ENCODE data around the gene FOXP1. TPM values are rescaled to one million over a fixed set of nuclear protein-coding genes. Genes with fewer than 3 reads are reported as not detected.

Gene FOXP1
- total and polyA plus RNA-seq, 12 donors: 7.6 to 42.7 (median 24.3) TPM

GRCh38 chr3:71628522-71628921 lies 45.0 kb upstream of the FOXP1 start:
- Histone ChIP-seq H3K4me3 (no peak overlapping the region), H3K27me3 (no peaks in the 10 kb centered on the region), H3K27ac (no peak overlapping the region), H3K9me3 (replicated peaks in 1 of 3) (no peaks in the 10 kb centered on the region), H3K4me1 (replicated peaks in 1 of 2) (no peaks in the 10 kb centered on the region), H3K36me3 (replicated peaks in 1 of 2) (no peaks in the 10 kb centered on the region)
- DNase-seq: no peak
- intact Hi-C loops (cut with DNase I): no loop called here
- WGBS, 4 donors: 69 to 78% (median 74%) methylated on average over 6 of the region's 6 CpGs
- TF ChIP-seq POLR2A (IDR thresholded peaks at IDR 0.05) (no peak), CTCF (IDR thresholded peaks at IDR 0.05) (no peak)

- Histone ChIP-seq H3K9me3 (replicated peaks in 1 of 3) (no peaks in the 10 kb centered on the region), H3K4me1 (replicated peaks in 1 of 2) (no peaks in the 10 kb centered on the region), H3K4me3 (no peak overlapping the region), H3K36me3 (replicated peaks in 1 of 2) (no peaks in the 10 kb centered on the region), H3K27ac (no peak overlapping the region), H3K27me3 (no peaks in the 10 kb centered on the region)
- no peak for TF ChIP-seq CTCF (IDR thresholded peaks at IDR 0.05)
- TF ChIP-seq POLR2A (IDR thresholded peaks at IDR 0.05): no peak
- intact Hi-C loops (cut with DNase I): no loop called here
- no peak for DNase-seq
Measured at GRCh38 chr3:71625676-71626075, 42.1 kb upstream of the FOXP1 start.

- no peaks in the 10 kb centered on the region for H3K36me3 ChIP-seq (replicated peaks in 1 of 2)
- no peak overlapping the region for H3K4me3 ChIP-seq
- 69 to 78% (median 77%) methylated on average over 9 of the region's 9 CpGs for WGBS, 4 donors
- H3K27me3 ChIP-seq: no peaks in the 10 kb centered on the region
- no peak for DNase-seq
- TF ChIP-seq CTCF (IDR thresholded peaks at IDR 0.05) (no peak), POLR2A (IDR thresholded peaks at IDR 0.05) (no peak)
- no peaks in the 10 kb centered on the region for H3K9me3 ChIP-seq (replicated peaks in 1 of 3)
- H3K27ac ChIP-seq: no peak overlapping the region
- intact Hi-C loops (cut with DNase I): no loop called here
- no peaks in the 10 kb centered on the region for H3K4me1 ChIP-seq (replicated peaks in 1 of 2)
Measured at GRCh38 chr3:71621825-71622537, 38.5 kb upstream of the FOXP1 start.

GRCh38 chr3:71618538-71618937 lies 35.0 kb upstream of the FOXP1 start:
- intact Hi-C loops (cut with DNase I): no loop called here
- Histone ChIP-seq H3K27me3 (no peaks in the 10 kb centered on the region), H3K36me3 (replicated peaks in 1 of 2) (no peaks in the 10 kb centered on the region), H3K4me1 (replicated peaks in 1 of 2) (no peaks in the 10 kb centered on the region), H3K4me3 (no peak overlapping the region), H3K9me3 (replicated peaks in 1 of 3) (no peaks in the 10 kb centered on the region), H3K27ac (no peak overlapping the region)
- no peak for TF ChIP-seq CTCF (IDR thresholded peaks at IDR 0.05)
- no peak for TF ChIP-seq POLR2A (IDR thresholded peaks at IDR 0.05)
- DNase-seq: no peak
- WGBS, 4 donors: 83 to 97% (median 87%) methylated on average over 6 of the region's 6 CpGs

All from adrenal gland (tissue), 12 donors.